ENCODE data around the gene POLE. TPM values are rescaled to one million over a fixed set of nuclear protein-coding genes. Genes with fewer than 3 reads are reported as not detected.

POLE gene
- total RNA-seq, 1 experiment from 2014 or later = 167 TPM

GRCh38 chr12:132642846-132643835, 44.0 kb downstream of the POLE start:
- POLR2A ChIA-PET = no interaction called here
- peaks cover 3% of the 10 kb centered on the region for H3K36me3 ChIP-seq (ENCODE audit: control insufficient read depth, insufficient read depth, low read length)
- BruUV-seq (replicated peaks) = no TSS peak
- CTCF ChIA-PET = no interaction called here
- H3K9me3 ChIP-seq = no peaks in the 10 kb centered on the region
- H3K9me3 Mint-ChIP-seq (ENCODE audit: unreplicated experiment) = no peaks in the 10 kb centered on the region
- DNase-seq = no peak
- intact Hi-C loops (cut with micrococcal nuclease; ENCODE audit: unreplicated experiment) = no loop called here
- H3K36me3 Mint-ChIP-seq (ENCODE audit: insufficient read depth, unreplicated experiment) = peaks cover 80% of the 10 kb centered on the region
- H3K4me1 ChIP-seq = no peaks in the 10 kb centered on the region
- TF ChIP-seq CTCF (IDR thresholded peaks at IDR 0.05; ENCODE audit: insufficient read depth in 1 of 2, low read depth in 1 of 2, low read length in 1 of 2, severe bottlenecking in 1 of 2, unreplicated experiment in 1 of 2) = no peak
- no peak overlapping the region for H3K4me3 ChIP-seq (ENCODE audit: low read depth, low read length)
- H3K27me3 ChIP-seq (replicated peaks; ENCODE audit: control insufficient read depth, insufficient read depth, low read length) = no peaks in the 10 kb centered on the region
- no peak overlapping the region for H3K27ac Mint-ChIP-seq (ENCODE audit: unreplicated experiment)
- H3K4me3 Mint-ChIP-seq (ENCODE audit: unreplicated experiment) = no peak overlapping the region
- no peaks in the 10 kb centered on the region for H3K4me1 Mint-ChIP-seq (ENCODE audit: low read depth, unreplicated experiment)
- no peaks in the 10 kb centered on the region for H3K27me3 Mint-ChIP-seq (ENCODE audit: insufficient read depth, unreplicated experiment)

- Mint-ChIP-seq H3K4me1 (ENCODE audit: low read depth, unreplicated experiment) (no peaks in the 10 kb centered on the region), H3K9me3 (ENCODE audit: unreplicated experiment) (no peaks in the 10 kb centered on the region), H3K27me3 (ENCODE audit: insufficient read depth, unreplicated experiment) (no peaks in the 10 kb centered on the region), H3K36me3 (ENCODE audit: insufficient read depth, unreplicated experiment) (peaks cover 80% of the 10 kb centered on the region), H3K27ac (ENCODE audit: unreplicated experiment) (no peak overlapping the region), H3K4me3 (ENCODE audit: unreplicated experiment) (no peak overlapping the region)
- POLR2A ChIA-PET = no interaction called here
- H3K36me3 ChIP-seq (ENCODE audit: control insufficient read depth, insufficient read depth, low read length) = peaks cover 4% of the 10 kb centered on the region
- no peaks in the 10 kb centered on the region for H3K4me1 ChIP-seq
- TF ChIP-seq CTCF (IDR thresholded peaks at IDR 0.05; ENCODE audit: insufficient read depth in 1 of 2, low read depth in 1 of 2, low read length in 1 of 2, severe bottlenecking in 1 of 2, unreplicated experiment in 1 of 2) = no peak
- no peaks in the 10 kb centered on the region for H3K9me3 ChIP-seq
- intact Hi-C loops (cut with micrococcal nuclease; ENCODE audit: unreplicated experiment) = no loop called here
- DNase-seq = no peak
- BruUV-seq (replicated peaks) = TSS peak; percentile 26
- H3K4me3 ChIP-seq (ENCODE audit: low read depth, low read length) = no peak overlapping the region
- no peaks in the 10 kb centered on the region for H3K27me3 ChIP-seq (replicated peaks; ENCODE audit: control insufficient read depth, insufficient read depth, low read length)
- CTCF ChIA-PET = no interaction called here
Observed at GRCh38 chr12:132641811-132642650, 45.1 kb downstream of the POLE start.

- Histone ChIP-seq H3K4me3 (ENCODE audit: low read depth, low read length) (no peak overlapping the region), H3K9me3 (no peaks in the 10 kb centered on the region), H3K27me3 (replicated peaks; ENCODE audit: control insufficient read depth, insufficient read depth, low read length) (no peaks in the 10 kb centered on the region), H3K36me3 (ENCODE audit: control insufficient read depth, insufficient read depth, low read length) (peaks cover 7% of the 10 kb centered on the region), H3K4me1 (no peaks in the 10 kb centered on the region)
- no peak overlapping the region for H3K4me3 Mint-ChIP-seq (ENCODE audit: unreplicated experiment)
- no peak for DNase-seq
- intact Hi-C loops (cut with micrococcal nuclease; ENCODE audit: unreplicated experiment) = no loop called here
- peaks cover 84% of the 10 kb centered on the region for H3K36me3 Mint-ChIP-seq (ENCODE audit: insufficient read depth, unreplicated experiment)
- no peaks in the 10 kb centered on the region for H3K4me1 Mint-ChIP-seq (ENCODE audit: low read depth, unreplicated experiment)
- H3K27ac Mint-ChIP-seq (ENCODE audit: unreplicated experiment) = peak overlapping the region; percentile 21
- CTCF ChIA-PET = no interaction called here
- no peak for TF ChIP-seq CTCF (IDR thresholded peaks at IDR 0.05; ENCODE audit: insufficient read depth in 1 of 2, low read depth in 1 of 2, low read length in 1 of 2, severe bottlenecking in 1 of 2, unreplicated experiment in 1 of 2)
- no TSS peak for BruUV-seq (replicated peaks)
- H3K9me3 Mint-ChIP-seq (ENCODE audit: unreplicated experiment) = no peaks in the 10 kb centered on the region
- no peaks in the 10 kb centered on the region for H3K27me3 Mint-ChIP-seq (ENCODE audit: insufficient read depth, unreplicated experiment)
- POLR2A ChIA-PET = no interaction called here
Observed at GRCh38 chr12:132640936-132641335, 46.2 kb downstream of the POLE start.

Data from Caco-2 (cell line).